Midbrain (tissue), 1 donor: ENCODE data around the gene SWSAP1.

Experiments used
- DNase-seq: peaks from one replicate; lab custom pipeline; 2025; lab: John Stamatoyannopoulos, UW

SWSAP1 gene

DNA sequence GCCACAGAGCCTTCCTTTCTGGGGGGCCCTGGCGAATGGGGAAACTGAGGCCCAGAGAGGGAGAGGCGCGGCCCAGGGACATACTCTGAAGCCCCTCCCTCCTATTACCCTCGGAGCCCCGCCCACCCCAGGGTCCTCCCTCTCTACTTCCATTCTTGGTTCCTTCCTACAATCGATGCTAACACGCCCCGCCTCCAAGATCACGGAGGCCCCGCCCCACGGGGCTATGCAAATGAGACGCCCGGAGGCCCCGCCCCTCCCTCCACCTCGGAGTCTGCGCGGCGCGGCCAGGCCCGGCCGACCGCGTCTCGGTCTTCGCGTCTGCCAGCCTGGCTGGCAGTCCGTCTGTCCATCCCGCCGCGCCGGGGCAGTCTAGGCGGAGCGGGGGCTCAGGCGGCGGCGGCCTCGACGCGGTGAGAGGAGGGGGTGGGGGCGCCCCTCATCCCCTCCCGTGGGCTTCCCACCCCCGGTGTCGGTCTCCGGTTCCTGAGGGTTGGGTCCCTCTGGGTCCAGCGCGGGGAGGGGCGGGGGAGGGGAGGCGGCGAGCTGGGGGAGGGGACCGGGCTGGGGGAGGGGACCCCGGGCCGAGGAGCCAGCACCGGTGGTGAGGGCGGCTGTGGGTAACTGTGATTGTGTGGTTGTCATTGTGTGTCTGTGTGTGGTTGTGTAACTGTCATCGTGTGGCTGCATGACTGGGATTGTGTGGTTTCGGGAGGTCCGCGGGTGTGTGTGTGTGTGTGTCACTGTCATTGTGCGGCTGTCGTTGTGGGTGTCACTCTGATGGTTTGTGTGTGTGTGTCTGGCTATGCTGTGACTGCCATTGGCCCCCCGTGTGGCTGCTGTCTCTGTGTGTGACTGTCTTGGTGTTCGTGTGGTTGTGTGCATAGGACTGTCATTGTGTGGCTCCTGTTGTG, 19.0 kb upstream of the SWSAP1 start, which contains the start of gene PLPPR2:
TSS of gene PLPPR2 (plus strand) at position 273 of the 914 bp plus-strand sequence. CDS start 2,242 bp downstream, outside the sequence.
- DNase-seq, result peak; percentile 82

DNA sequence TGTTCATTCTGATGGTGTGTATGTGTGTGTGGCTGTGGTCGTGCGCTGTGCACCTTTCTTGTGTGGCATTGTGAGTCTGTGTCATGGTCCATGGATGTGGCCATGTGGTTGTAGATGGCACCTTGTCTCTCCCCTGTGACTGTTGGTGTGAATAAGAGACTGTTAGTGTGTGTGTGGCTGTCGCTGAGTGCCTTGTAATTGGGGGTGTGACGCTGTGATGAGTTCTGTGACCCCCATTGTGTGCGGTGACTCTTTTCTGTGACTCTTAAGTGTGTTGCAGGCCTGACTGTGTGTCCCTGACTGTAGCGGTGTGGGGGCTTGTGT, 18.4 kb upstream of the SWSAP1 start:
- no peak for DNase-seq

DNA sequence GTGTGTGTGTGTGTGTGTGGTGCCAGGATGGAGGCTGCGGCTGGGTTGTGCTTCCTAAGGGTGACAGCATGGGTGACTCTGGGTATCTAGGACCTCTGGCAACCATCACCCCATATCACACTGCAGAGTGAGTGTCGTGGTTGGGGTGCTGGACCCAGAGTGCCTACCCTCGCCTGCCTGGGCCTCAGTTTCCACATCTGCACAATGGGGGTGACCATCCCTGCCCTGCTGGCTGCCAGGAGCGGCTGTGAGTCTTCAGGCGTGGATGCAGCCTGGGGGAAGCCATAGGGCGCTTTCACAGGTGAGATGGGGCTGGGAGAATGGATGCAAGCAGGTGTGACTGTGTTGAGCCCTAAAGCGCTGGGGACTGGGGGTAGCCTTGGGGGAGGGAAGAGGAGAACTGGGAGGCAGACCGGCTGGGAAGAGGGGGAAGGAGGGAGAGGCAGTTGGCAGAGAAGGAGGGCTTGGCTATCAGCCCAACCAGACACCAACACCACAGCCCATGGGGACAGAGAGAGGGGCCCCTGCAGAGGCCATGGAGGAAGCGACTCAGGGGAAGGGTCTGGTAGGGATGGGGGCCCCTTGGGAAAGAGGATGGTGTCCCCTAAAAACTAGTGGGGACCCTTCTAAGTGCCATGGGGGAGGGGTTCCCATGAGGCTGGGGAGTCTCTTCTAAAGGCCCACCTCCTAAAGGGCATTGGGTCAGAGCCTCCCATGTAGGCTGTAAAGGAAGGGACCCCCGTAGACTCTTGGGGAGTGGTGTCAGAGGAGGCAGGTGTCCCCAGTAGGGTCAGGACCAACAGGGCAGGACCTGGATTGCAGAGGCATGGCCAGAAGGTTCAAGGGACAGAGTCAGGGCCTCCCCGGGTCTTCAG, 17.6 kb upstream of the SWSAP1 start:
- no peak for DNase-seq

DNA sequence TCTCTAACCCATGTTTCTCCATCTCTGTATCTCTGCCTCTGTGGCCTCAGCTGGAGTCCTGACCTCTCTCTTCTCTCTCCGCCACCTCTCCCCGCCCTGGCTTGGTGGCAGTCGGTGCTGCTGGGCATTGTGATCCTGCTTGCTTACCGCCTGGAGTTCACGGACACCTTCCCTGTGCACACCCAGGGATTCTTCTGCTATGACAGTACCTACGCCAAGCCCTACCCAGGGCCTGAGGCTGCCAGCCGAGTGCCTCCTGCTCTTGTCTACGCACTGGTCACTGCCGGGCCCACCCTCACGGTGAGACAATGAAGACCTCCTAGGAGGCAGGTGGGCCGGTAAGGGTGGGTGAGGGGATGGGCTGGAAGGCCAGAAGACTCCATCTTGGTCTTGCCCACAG, 15.0 kb upstream of the SWSAP1 start:
- DNase-seq, result no peak

DNA sequence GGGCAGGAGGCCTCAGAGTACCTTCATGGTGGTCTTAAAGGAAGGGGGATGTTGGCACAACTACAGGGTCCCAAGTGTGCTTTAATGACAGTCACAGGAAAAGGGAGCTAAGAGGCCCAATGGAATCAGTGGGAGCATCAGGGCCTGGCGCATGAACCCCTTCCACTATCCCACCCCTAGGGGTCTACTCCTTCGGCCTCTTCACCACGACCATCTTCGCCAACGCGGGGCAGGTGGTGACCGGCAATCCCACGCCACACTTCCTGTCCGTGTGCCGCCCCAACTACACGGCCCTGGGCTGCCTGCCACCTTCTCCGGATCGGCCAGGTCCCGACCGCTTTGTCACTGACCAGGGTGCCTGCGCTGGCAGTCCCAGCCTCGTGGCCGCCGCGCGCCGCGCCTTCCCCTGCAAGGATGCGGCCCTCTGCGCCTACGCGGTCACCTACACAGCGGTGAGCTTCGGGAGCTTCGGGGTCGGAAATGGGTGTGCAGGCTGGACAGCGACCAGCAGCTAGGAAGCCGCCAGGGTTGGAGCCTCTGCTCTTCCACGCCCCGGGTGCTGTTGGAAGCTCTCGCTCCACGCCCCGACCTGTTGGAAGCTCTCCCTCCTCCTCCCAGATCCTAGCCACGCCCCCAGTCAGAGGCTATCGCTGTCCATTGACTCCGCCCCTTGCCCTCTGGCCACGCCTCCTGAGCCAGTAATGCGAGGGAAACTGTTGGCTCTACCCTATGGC, 13.3 kb upstream of the SWSAP1 start:
- DNase-seq, result no peak

DNA sequence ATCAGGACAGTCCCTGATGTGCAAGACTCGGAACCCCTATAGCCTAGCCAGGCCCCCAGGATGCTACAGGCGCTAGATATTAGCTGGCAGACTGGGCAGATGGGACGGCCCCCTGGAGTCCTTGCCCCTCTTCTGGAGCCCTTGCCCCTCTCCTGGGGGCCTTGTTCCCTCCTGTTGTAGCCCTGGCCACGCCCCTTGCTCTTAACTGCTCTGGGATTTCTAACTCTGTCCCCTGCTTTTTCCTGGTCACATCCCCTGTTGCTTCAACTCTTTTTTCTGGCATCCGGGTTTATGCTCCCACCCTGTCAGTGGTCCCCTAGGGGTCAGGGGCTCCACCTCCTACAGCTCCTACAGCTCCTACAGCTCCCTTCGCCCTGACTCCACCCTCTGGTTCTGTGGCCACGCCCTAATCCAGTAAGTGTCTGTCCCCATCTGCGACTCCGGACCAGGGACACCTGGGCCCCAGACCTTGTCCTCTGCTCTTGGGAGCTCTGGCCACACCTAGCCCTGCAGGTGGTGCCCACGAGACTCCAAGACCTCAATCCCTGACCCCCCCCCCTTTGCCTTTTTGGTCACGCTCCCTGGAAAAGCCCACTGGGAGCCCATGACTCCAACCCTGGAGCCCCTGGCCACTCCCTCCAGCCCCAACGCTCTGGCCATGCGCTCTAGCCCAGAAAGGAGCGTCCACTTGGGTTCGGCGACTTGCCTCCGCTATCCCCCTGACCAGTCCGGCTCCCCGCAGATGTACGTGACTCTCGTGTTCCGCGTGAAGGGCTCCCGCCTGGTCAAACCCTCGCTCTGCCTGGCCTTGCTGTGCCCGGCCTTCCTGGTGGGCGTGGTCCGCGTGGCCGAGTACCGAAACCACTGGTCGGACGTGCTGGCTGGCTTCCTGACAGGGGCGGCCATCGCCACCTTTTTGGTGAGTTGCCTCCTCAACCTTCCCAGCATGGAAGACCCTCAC, 12.4 kb upstream of the SWSAP1 start:
- DNase-seq, result no peak

DNA sequence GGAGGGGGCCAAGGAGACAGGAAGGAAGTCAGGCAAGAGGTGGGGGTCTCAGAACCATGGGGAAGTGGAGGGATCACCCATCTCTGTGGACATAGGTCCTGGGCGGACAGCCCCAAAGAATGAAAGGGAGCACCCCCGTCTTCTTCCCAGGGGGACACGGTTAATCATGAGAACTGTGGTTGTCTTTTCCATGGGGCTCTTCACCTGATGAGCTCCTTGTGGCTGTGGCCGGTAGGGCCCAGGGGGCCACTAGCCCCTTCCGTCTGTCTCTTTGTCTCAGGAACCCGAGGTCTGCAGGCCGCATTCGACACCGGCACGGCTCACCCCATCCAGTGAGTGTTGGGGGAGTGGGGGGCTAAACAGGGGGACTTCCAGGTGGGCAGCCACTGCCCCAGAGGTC, 10.6 kb upstream of the SWSAP1 start:
- DNase-seq, result no peak

DNA sequence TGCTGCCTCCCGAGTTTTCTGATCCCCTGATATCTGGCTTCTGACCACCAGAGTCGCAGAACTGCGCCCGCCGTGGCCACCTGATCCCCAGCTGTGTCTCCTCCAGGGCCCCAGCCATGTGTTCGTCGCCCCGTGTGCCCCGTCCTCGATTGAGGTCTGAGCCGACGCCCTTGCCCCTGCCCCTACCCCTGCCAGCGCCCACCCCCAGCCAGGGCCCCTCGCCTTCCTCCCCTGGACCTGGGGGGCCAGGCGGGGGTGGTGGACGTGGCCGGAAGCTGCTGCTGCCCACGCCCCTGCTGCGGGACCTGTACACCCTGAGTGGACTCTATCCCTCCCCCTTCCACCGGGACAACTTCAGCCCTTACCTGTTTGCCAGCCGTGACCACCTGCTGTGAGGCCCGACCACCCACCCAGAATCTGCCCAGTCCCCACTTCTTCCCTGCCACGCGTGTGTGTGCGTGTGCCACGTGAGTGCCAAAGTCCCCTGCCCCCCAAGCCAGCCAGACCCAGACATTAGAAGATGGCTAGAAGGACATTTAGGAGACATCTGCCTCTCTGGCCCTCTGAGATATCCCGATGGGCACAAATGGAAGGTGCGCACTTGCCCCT, 10.1 kb upstream of the SWSAP1 start:
- DNase-seq, result no peak

DNA sequence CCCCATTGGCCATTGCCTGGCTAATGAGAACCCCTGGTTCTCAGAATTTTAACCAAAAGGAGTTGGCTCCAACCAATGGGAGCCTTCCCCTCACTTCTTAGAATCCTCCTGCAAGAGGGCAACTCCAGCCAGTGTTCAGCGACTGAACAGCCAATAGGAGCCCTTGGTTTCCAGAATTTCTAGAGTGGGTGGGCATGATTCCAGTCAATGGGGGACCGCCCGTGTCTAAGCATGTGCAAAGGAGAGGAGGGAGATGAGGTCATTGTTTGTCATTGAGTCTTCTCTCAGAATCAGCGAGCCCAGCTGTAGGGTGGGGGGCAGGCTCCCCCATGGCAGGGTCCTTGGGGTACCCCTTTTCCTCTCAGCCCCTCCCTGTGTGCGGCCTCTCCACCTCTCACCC, 9.5 kb upstream of the SWSAP1 start:
- no peak for DNase-seq

DNA sequence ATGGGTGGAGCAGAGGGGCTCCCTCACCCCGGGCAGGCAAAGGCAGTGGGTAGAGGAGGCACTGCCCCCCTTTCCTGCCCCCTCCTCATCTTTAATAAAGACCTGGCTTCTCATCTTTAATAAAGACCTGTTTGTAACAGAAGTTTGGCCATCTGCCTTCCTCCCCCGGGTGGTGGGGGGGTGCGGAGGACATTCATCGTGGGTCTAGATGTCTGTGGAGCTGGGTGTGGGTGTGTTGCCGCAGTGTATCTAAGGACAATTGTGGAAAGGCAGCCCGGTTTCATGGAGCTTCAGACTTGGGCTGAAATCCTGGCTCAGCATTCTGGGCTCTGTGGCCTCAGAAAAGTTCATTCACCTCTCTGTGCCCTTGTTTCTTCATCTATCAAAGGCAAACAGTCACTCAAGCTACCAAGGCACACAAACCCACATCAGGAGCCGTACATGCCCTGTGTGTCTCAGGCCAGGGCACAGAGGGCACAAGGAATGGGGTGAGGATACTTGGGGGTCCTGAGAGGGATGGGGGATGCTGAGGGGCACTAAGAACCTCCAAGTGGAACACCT, 8.8 kb upstream of the SWSAP1 start:
- DNase-seq, result no peak

DNA sequence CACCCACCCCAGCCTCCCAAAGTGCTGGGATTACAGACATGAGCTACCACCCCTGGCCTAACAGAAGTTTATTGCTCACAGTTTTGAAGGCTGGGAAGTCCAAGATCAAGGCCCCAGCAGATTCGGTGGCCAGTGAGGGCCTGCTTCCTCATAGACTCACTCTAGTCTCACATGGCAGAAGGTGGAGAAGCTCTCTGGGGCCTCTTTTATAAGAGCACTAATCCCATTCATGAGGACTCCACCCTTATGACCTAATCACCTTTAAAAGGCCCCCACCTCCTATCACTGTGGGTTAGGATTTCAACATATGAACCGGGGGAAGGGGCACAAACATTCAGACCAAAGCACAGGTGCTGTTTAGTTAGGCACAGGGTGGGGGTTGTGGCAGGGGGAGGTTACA, 6.9 kb upstream of the SWSAP1 start:
- DNase-seq, result no peak

DNA sequence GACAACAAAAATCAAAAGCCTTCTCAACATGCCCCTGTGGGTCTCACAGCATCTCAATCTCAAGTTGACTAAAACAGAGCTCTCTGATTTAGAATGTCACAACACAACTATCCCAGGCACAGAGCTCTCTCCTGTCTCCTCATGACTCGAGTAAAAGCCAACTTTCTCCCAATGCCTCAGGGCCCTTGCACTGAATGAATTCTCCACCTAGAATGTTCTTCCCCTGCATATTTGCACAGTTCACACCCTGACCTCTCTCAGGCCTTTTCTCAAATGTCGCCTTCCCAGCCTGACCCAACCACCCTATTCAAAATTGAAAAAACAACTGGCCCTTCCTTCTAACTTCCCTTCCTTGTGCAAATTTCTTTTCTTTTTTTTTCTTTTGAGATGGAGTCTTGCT, 3.7 kb upstream of the SWSAP1 start:
- no peak for DNase-seq

DNA sequence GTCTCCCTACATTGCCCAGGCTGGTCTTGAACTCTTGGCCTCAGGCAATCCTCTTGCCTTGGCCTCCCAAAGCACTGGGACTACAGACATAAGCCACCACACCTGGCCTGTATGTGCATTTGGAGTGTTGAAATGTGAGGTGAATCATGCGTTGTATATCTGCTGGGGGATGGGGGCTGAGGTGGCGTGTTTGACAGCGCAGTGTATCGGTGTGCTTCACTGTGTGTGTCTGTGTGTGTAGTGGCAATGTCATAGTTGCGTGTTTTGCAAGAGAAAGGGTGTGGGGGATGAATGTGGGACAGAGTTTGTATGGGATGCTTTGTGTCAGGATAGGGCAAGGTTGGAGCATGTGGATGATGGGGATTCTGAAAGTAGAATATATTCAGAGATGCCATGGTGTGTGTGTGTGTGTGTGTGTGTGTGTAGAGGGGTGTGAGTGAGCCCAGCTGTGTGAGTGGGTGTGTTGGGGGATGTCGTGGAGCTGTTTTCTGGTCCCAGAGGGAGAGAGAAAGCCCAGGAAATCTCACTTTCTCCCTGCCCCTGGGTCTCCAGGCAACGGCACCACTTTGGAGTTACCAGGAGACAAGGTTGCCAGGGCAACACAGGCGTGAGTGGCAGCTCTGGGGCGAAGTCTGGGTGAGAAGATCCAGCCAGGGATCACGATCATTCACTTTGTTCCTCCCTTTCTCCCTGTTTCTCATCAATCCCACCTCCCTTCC, 1.1 kb upstream of the SWSAP1 start:
- DNase-seq, result peak; percentile 52

DNA sequence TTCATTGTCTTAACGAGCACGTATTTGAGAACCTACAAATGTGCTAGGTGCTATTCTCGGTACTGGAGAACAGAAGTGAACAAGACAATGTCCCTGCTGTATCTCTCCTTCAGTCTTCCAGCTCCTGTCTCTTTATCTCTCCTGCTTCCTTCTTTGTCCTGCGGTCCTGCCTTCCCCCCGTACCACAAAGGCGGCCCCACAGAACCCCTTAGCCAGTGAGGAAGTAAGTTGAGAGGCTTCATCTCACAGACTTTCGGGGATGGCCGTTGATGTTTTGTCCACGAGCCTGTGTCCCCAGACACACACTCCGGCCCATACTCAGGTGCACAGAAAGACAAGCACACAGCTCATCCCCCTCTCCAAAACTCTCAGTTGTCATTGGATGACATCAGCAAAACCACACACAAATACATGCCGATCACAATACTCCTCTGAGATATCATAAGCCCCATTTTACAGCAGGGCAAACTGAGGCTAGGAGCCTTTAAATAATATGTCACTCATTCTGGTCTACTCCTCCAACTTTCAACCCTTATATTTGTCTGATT, 507 bp upstream of the SWSAP1 start:
- no peak for DNase-seq

DNA sequence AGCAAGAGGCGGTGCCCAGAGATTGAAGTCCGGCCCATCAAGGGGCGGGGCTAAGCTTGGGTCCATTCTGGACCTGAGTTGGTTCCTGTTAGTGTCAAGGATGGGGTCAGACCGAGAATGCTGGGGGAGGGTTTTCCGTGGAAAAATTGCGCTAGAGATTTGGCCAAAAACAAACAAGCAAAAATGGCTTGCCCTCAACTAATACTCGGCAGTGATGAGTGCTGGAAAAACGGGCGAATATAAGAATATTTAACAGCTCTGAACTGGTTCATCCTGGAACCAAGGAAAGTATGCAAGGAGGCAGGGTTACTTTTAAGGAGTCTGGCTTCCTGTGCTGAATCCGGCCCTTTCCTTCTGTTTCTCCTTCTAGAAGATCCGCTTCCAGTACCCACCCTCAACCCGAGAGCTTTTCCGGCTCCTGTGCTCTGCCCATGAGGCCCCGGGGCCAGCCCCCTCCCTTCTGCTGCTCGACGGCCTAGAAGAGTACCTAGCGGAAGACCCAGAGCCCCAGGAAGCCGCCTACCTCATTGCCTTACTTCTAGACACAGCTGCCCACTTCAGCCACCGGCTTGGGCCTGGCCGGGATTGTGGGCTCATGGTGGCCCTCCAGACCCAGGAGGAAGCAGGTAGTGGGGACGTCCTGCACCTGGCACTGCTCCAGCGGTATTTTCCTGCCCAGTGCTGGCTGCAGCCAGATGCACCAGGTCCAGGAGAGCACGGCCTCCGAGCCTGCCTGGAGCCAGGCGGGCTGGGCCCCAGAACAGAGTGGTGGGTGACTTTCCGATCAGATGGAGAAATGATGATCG, 880 bp downstream of the SWSAP1 start:
- no peak for DNase-seq

DNA sequence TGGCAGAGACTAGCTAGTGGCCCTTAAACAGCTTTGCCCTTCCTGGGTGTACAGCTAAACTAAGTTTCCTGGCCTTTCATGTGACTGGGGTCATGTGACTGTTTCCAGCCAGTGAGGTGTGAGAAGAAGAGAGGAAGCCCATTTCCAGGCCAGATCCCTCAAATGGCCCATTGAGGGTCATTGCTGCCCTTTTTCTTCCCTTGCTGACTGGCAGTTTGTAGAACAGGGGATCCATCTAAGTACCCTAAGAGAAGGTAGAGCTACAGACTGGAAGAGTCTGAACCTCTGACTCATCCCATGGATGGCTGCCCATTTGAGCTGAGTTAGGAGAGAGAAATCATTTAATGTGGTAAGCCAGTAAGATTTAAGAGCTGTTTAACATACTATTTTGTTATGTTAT, 2.8 kb downstream of the SWSAP1 start:
- DNase-seq, result peak; percentile 39

DNA sequence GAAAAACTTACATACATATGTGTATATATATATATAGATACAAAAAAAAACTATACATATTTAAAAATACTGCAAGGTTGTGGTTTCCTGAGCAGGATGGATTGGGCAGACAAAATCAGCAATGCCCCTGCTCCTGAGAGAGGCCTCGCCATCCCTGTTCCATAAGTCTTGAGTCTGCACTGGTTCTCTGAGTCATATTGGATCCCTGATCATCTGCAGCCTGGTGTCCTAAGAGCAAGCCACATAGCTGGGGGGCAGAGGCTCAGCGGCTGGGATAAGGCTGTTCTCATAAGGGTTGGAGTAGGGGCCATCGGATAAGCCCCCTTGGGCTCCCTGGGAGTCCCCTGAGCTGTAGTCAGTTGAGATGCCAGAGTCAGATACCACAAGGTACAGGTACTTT, 3.3 kb downstream of the SWSAP1 start:
- no peak for DNase-seq

DNA sequence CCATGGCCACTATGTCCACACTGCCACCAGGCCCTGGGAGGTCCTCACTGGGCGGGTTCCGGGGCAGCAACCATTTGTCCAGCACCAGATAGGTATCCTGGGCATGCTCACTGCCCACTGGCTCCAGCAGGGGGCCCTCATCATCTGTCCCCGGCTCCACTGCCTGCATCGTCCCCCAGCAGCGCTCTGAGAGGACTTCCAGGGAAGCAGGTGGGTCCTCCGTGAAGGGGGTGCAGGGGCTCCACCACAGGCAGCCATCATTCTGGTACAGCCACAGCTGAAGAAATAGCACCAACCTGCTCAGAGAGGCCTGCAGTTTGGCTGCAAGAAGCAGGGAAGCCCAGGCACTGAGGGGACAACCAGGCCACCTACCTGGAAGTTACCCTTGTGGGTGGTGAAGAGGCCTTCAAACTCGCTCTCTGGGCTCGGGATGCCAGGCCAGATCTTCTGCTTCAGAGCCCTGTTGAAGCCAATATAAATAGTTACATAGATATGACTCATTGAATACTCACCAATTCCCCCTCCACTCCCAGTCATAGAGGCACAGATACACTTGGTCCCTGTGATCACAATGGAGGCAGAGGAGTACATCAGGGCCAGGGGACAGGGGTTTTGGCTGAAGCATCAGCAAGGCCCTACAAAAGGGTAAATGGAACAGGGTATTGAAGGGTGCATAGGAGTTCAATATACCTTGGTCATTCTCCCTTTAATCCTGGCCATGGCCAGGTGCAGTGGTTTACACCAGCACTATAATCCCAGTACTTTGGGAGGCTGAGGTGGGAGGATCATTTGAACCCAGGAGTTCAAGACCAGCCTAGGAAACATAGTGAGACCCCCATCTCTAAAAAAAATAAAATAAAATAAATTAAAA, 4.1 kb downstream of the SWSAP1 start:
- DNase-seq, result peak; percentile 26
